Gastrocnemius medialis (tissue), 4 donors: Measurements from ENCODE around the gene TTC29. TPM values are rescaled to one million over a fixed set of nuclear protein-coding genes. Genes with fewer than 3 reads are reported as not detected.

Source experiments
- ATAC-seq, 2 donors: fragments of 150-250 bp; one replicate each; pipeline ENCODE4 v1.9.1; 2016
- DNase-seq, 2 donors: peaks; one replicate each; pipeline ENCODE4 v3.0.0-alpha.2; 2019
- H3K27ac ChIP-seq, 4 donors: fragments of 200-600 bp; sonication (generic); 1 replicate in 1 of 4; 2 replicates in 3 of 4; pipeline ENCODE4 v1.5.1; 2016 to 2018; ENCODE audit warnings: mild to moderate bottlenecking in 2 of 4, moderate library complexity in 1 of 4
- H3K27me3 ChIP-seq, 3 donors: fragments of 200-600 bp; sonication (generic) in 2 of 3; 1 replicate in 1 of 3; 2 replicates in 2 of 3; pipeline versions ENCODE4 v1.5.1 to v1.6.0; 2016 to 2019; ENCODE audit warnings: mild to moderate bottlenecking in 1 of 3, moderate library complexity in 1 of 3
- H3K36me3 ChIP-seq, 2 donors: fragments of 200-600 bp; sonication (generic) in 1 of 2; one replicate each; pipeline ENCODE4 v1.5.1; 2017 to 2018
- H3K4me1 ChIP-seq, 2 donors: fragments of 200-600 bp; sonication (generic) in 1 of 2; one replicate each; pipeline ENCODE4 v1.5.1; 2016 to 2017; ENCODE audit warnings: mild to moderate bottlenecking in 2 of 2
- H3K4me3 ChIP-seq, 4 donors: fragments of 200-600 bp; sonication (generic) in 3 of 4; 1 replicate in 1 of 4; 2 replicates in 3 of 4; pipeline ENCODE4 v1.5.1; 2016 to 2019; ENCODE audit warnings: mild to moderate bottlenecking in 2 of 4
- H3K9me3 ChIP-seq, 3 donors: fragments of 200-600 bp; sonication (generic) in 2 of 3; 1 replicate in 1 of 3; 2 replicates in 2 of 3; pipeline ENCODE4 v1.5.1; 2016 to 2019
- POLR2A ChIP-seq, 2 donors: fragments of 450-650 bp; IDR thresholded peaks; one replicate each; pipeline ENCODE4 v1.6.1; 2017; ENCODE audit warnings: antibody characterized with exemption in 2 of 2, mild to moderate bottlenecking in 2 of 2, moderate library complexity in 2 of 2
- in situ Hi-C, 4 donors: fragments of 200-750 bp; cut with MboI; loops; one replicate each; pipeline versions ENCODE4 v1.15.0 to v1.8.0; 2017; ENCODE audit warnings: low sequenced_read_pairs in 4 of 4
- intact Hi-C: fragments of 100-400 bp; cut with DNase I; formaldehyde crosslinking; loops from one replicate; pipeline ENCODE4 v1.15.1; 2023; ENCODE audit warnings: low total_unique reads
- total RNA-seq, 4 donors: library from RNA; depleted of rRNA; stranded (reverse); fragments of >200 nt; gene quantifications; one replicate each; pipeline versions ENCODE4 v1.1.0 to v1.2.3, GENCODE V29; 2016
- TF ChIP-seq, protein P1 (sequence below), 5 experiments: fragments of 450-650 bp in 3 of 5; fragments of 200-600 bp in 2 of 5; sonication (generic) in 2 of 5; IDR thresholded peaks in 4 of 5; conservative IDR thresholded peaks in 1 of 5; 1 replicate in 4 of 5; 2 replicates in 1 of 5; pipeline ENCODE4 v1.5.1; 2016 to 2019; ENCODE audit warnings: antibody characterized with exemption in 5 of 5, mild to moderate bottlenecking in 3 of 5, moderate library complexity in 3 of 5

TTC29 gene
- total RNA-seq, 4 donors from 2014 or later, result not detected

DNA sequence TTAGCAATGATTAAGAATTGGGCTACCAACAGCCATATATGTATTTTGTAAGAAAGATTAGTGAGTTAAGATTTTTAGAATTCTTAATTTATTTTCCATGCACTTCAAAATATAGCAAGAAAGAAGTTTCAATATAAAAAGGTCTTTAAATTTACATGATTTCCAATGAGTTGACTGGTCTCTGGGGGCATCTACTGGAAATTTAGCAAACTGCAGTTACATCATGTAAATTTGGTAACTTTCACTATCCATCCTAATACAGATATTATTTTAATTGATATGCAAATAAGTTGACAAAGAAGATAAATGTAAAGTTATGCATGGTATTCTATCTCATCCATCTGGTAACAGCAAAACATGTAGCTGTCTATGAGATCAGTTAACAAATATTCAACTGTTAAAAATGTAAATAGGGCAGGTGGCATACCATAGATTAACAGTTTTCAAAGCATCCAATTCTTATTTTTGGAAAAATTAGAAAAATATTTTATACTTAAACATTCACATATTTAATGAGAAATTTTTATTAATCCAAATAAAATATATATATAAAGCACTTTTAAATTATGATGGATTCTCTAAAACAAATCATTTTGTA is 29.1 kb downstream of the TTC29 start:
- TF ChIP-seq, protein P1, sequence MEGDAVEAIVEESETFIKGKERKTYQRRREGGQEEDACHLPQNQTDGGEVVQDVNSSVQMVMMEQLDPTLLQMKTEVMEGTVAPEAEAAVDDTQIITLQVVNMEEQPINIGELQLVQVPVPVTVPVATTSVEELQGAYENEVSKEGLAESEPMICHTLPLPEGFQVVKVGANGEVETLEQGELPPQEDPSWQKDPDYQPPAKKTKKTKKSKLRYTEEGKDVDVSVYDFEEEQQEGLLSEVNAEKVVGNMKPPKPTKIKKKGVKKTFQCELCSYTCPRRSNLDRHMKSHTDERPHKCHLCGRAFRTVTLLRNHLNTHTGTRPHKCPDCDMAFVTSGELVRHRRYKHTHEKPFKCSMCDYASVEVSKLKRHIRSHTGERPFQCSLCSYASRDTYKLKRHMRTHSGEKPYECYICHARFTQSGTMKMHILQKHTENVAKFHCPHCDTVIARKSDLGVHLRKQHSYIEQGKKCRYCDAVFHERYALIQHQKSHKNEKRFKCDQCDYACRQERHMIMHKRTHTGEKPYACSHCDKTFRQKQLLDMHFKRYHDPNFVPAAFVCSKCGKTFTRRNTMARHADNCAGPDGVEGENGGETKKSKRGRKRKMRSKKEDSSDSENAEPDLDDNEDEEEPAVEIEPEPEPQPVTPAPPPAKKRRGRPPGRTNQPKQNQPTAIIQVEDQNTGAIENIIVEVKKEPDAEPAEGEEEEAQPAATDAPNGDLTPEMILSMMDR (IDR thresholded peaks at IDR 0.05 in 4 of 5, conservative IDR thresholded peaks at IDR 0.05 in 1 of 5), result peak; percentile 23 to 60 (median 52)
- TF ChIP-seq POLR2A (IDR thresholded peaks at IDR 0.05), result no peak
- intact Hi-C loops (loop anchor here (5.0 kb wide), 2 partner anchors 574 to 679 kb away; no protein-coding TSS in a partner anchor), in situ Hi-C loops (loop anchor here (10.0 to 25.0 kb wide), 3 partner anchors 579 to 804 kb away; no protein-coding TSS in a partner anchor)
- H3K27me3 ChIP-seq, result no peaks in the 10 kb centered on the region
- H3K4me3 ChIP-seq, result no peak overlapping the region
- H3K9me3 ChIP-seq, result no peaks in the 10 kb centered on the region
- H3K27ac ChIP-seq, result no peak overlapping the region
- no peak for DNase-seq
- ATAC-seq, result no peak
- no peaks in the 10 kb centered on the region for H3K4me1 ChIP-seq
- H3K36me3 ChIP-seq, result no peaks in the 10 kb centered on the region

DNA sequence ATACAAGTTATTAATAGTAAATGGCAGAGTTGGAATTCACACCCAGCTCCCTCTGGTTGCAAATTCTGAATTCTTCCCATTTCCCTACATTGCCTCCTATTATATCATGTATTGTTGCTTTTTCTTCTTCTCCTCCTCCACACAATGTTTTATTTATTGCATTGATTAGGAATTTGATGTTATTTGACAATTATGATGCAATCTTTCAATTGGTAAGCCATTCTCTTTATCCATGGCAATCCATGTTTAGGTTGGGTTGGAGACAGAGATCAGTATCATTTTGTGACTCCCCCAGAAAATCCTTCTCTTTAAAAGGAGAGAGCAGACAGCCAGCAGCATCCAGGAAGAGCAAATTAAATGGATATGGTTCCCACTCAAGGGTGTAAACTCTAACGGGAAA is 30.5 kb downstream of the TTC29 start:
- no peak for DNase-seq
- Histone ChIP-seq H3K27ac (no peak overlapping the region), H3K9me3 (no peaks in the 10 kb centered on the region), H3K36me3 (no peaks in the 10 kb centered on the region), H3K27me3 (no peaks in the 10 kb centered on the region), H3K4me3 (no peak overlapping the region), H3K4me1 (no peaks in the 10 kb centered on the region)
- no peak for ATAC-seq
- TF ChIP-seq POLR2A (IDR thresholded peaks at IDR 0.05), result no peak
- TF ChIP-seq, protein P1 (IDR thresholded peaks at IDR 0.05 in 4 of 5, conservative IDR thresholded peaks at IDR 0.05 in 1 of 5), result no peak
- intact Hi-C loops (loop anchor here (5.0 kb wide), 2 partner anchors 573 to 678 kb away; no protein-coding TSS in a partner anchor), in situ Hi-C loops (loop anchor here (10.0 to 25.0 kb wide), 3 partner anchors 578 to 803 kb away; no protein-coding TSS in a partner anchor)

DNA sequence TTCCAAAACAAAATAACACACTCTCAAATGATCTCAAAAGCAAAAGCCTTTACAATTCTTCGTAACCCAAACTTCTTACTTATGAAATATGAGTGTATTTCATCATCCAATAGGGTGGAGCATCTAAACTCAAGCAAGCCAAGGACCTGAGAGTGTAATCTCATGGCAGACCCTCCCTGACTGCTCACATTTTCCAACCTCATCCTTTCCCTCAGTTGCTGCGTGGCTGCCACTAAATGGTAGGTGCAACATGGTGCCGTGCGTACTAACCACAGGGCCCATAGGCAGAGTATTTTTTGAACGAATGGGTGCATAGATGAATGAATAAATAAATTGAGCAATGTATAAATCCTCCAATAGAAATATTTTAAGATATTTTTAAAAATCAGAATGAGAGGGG is 45.4 kb downstream of the TTC29 start:
- Histone ChIP-seq H3K4me1 (no peaks in the 10 kb centered on the region), H3K9me3 (no peaks in the 10 kb centered on the region), H3K4me3 (no peak overlapping the region), H3K27ac (no peak overlapping the region), H3K36me3 (no peaks in the 10 kb centered on the region), H3K27me3 (no peaks in the 10 kb centered on the region)
- in situ Hi-C loops, result loop anchor here in 3 of 4 donors (25.0 kb wide), 2 partner anchors 563 to 788 kb away; no protein-coding TSS in a partner anchor
- TF ChIP-seq, protein P1 (IDR thresholded peaks at IDR 0.05 in 4 of 5, conservative IDR thresholded peaks at IDR 0.05 in 1 of 5), result no peak
- TF ChIP-seq POLR2A (IDR thresholded peaks at IDR 0.05), result no peak
- DNase-seq (no peak), ATAC-seq (no peak)
- intact Hi-C loops, result no loop called here

DNA sequence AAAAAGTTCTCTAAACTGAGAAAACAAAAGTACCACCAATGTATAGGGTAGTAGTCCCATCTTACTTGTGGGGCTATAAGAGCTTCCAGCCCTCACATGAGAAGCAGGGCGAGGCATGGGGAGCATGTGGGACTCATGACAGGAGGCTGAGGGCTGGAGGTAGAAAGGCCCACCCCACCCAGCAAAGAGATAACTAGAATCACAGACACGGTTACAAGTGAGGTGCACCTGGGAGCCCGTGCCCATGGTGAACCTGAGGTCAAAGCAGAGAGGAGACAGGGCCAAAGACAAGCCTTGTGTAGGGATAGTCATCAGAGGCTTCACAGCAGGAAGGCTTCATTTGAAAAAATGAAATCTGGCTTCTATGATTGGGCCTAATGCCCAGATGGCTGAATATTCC is 55.4 kb downstream of the TTC29 start:
- Histone ChIP-seq H3K4me3 (no peak overlapping the region), H3K27ac (no peak overlapping the region), H3K4me1 (no peaks in the 10 kb centered on the region), H3K27me3 (no peaks in the 10 kb centered on the region), H3K36me3 (no peaks in the 10 kb centered on the region), H3K9me3 (no peaks in the 10 kb centered on the region)
- intact Hi-C loops, result no loop called here
- ATAC-seq, result no peak
- TF ChIP-seq, protein P1 (IDR thresholded peaks at IDR 0.05 in 4 of 5, conservative IDR thresholded peaks at IDR 0.05 in 1 of 5), result no peak
- TF ChIP-seq POLR2A (IDR thresholded peaks at IDR 0.05), result no peak
- no peak for DNase-seq
- in situ Hi-C loops, result no loop called here
